ENCODE data around the gene PPFIBP1. TPM values are rescaled to one million over a fixed set of nuclear protein-coding genes. Genes with fewer than 3 reads are reported as not detected.

PPFIBP1 gene
- total and polyA plus RNA-seq, 2 of the 8 experiments (the other 6 are each of a cell fraction or from before 2014, with no cell fraction given), result 7.7 to 31.3 TPM

DNA sequence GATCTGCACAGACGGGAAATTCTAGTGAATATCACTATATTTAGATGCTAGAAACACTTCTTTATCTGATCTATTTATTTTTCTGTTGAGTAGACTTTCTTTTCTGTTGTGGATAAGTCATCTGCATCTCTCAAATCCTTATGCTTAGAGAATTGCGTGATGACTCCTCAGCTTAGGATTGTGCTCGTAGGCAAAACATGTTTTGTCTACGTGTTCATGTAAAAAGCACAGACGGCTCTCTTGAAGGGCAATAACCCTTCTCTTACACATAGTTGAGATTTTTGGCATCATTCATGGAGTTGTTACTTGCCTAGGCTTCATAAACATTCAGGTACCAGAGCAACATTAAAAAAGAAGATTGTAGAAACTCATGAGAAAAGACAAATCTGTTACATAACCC lies 18.6 kb downstream of the PPFIBP1 start:
- ChIA-PET POLR2A (ENCODE audit: partially characterized antibody) (no interaction called here), CTCF (ENCODE audit: partially characterized antibody) (no interaction called here)
- no peaks in the 10 kb centered on the region for H3K23me2 ChIP-seq (ENCODE audit: low read depth, low read length)
- H3K79me1 ChIP-seq (ENCODE audit: low read depth, low read length), result 0 out of 2 replicates have a peak, but pooled peaks cover 5% of the 10 kb centered on the region
- H3K4me2 ChIP-seq (ENCODE audit: insufficient read depth in 1 of 2, low read depth in 2 of 2, low read length in 2 of 2), result no peak overlapping the region
- TF ChIP-seq KDM5A (IDR thresholded peaks at IDR 0.05; ENCODE audit: low read length) (no peak), CTBP2 (IDR thresholded peaks at IDR 0.05; ENCODE audit: borderline replicate concordance, insufficient read depth, insufficient read length, low read length) (no peak)
- H2BK120ac ChIP-seq (replicated peaks; ENCODE audit: low read depth, low read length), result no peak overlapping the region
- H3K36me3 ChIP-seq (ENCODE audit: control insufficient read depth in 2 of 4, insufficient read depth in 4 of 4, low read length in 3 of 4), result no peaks in the 10 kb centered on the region
- no peak overlapping the region for H2BK20ac ChIP-seq (ENCODE audit: low read length)
- no peak overlapping the region for H2BK15ac ChIP-seq (ENCODE audit: low read length)
- H3K4me3 ChIP-seq (ENCODE audit: extremely low read depth in 1 of 4, insufficient read depth in 2 of 4, low read depth in 3 of 4, low read length in 4 of 4), result no peak overlapping the region
- peaks cover 0 to 10% (median 5%) of the 10 kb centered on the region in 4 experiments; a peak in 5 of 7 replicates for H3K4me1 ChIP-seq (replicated peaks in 1 of 4; ENCODE audit: control insufficient read depth in 3 of 4, insufficient read depth in 4 of 4, low read length in 3 of 4)
- DNase-seq (ENCODE audit: low read depth in 1 of 2, low spot score in 2 of 2), result no peak
- no peaks in the 10 kb centered on the region for H3K9me3 ChIP-seq (ENCODE audit: insufficient read depth in 2 of 2, low read depth in 1 of 2, low read length in 1 of 2)
- H3K9ac ChIP-seq (replicated peaks in 1 of 4; ENCODE audit: extremely low read depth in 1 of 4, low read depth in 3 of 4, low read length in 3 of 4), result no peak overlapping the region
- WGBS, 2 experiments (ENCODE audit: extremely low coverage in 1 of 2, insufficient coverage in 1 of 2, insufficient read length in 1 of 2, insufficient replicate concordance in 2 of 2, low coverage in 1 of 2, low lambda C conversion rate in 2 of 2, missing lambda C conversion rate in 1 of 2), result 92% methylated on average over 5 of the region's 5 CpGs; no CpG with 5 or more reads in 1 of the 2 experiments
- no peak for FAIRE-seq
- H3K4ac ChIP-seq (replicated peaks; ENCODE audit: insufficient read length, low read depth, low read length), result no peak overlapping the region
- H3K56ac ChIP-seq (replicated peaks; ENCODE audit: insufficient read length, low read depth, low read length), result no peak overlapping the region
- no peak overlapping the region for H4K91ac ChIP-seq (replicated peaks; ENCODE audit: insufficient read length, low read length)
- no peak overlapping the region for H4K5ac ChIP-seq (ENCODE audit: insufficient read length, low read depth, low read length)
- H3K27me3 ChIP-seq (replicated peaks in 1 of 4; ENCODE audit: control insufficient read depth in 3 of 4, extremely low read depth in 1 of 4, insufficient read depth in 3 of 4, low read length in 3 of 4), result no peaks in the 10 kb centered on the region; a peak in 1 of 7 replicates
- H3K23ac ChIP-seq (ENCODE audit: insufficient read length), result no peak overlapping the region
- H4K8ac ChIP-seq (ENCODE audit: extremely low read depth, insufficient read depth, low read length), result no peak overlapping the region
- H3K14ac ChIP-seq (ENCODE audit: insufficient read length), result no peak overlapping the region
- no peak overlapping the region for H3K18ac ChIP-seq (ENCODE audit: extremely low read depth, low read length)
- H2AK5ac ChIP-seq (ENCODE audit: low read depth, low read length), result no peak overlapping the region
- H3K79me2 ChIP-seq (ENCODE audit: control insufficient read depth in 1 of 2, insufficient read depth in 2 of 2, low read length in 2 of 2), result peaks cover 0 to 33% of the 10 kb centered on the region in 2 experiments; a peak in 1 of 4 replicates
- H2AFZ ChIP-seq (ENCODE audit: low read length), result no peak overlapping the region
- H2BK12ac ChIP-seq (ENCODE audit: low read depth, low read length), result no peak overlapping the region
- no peak overlapping the region for H2BK5ac ChIP-seq (ENCODE audit: low read depth, low read length)
- H4K20me1 ChIP-seq (replicated peaks in 1 of 2; ENCODE audit: control insufficient read depth in 1 of 2, insufficient read depth in 2 of 2, low read length in 2 of 2), result no peaks in the 10 kb centered on the region
- no peak overlapping the region for H3K27ac ChIP-seq (ENCODE audit: low read depth, low read length)

Data from H1 (cell line).